Measurements from ENCODE around the gene ZCCHC14. TPM values are rescaled to one million over a fixed set of nuclear protein-coding genes. Genes with fewer than 3 reads are reported as not detected.

ZCCHC14 gene
- total and polyA plus RNA-seq, 2 experiments from 2014 or later, result 4.3 to 14.5 TPM

DNA sequence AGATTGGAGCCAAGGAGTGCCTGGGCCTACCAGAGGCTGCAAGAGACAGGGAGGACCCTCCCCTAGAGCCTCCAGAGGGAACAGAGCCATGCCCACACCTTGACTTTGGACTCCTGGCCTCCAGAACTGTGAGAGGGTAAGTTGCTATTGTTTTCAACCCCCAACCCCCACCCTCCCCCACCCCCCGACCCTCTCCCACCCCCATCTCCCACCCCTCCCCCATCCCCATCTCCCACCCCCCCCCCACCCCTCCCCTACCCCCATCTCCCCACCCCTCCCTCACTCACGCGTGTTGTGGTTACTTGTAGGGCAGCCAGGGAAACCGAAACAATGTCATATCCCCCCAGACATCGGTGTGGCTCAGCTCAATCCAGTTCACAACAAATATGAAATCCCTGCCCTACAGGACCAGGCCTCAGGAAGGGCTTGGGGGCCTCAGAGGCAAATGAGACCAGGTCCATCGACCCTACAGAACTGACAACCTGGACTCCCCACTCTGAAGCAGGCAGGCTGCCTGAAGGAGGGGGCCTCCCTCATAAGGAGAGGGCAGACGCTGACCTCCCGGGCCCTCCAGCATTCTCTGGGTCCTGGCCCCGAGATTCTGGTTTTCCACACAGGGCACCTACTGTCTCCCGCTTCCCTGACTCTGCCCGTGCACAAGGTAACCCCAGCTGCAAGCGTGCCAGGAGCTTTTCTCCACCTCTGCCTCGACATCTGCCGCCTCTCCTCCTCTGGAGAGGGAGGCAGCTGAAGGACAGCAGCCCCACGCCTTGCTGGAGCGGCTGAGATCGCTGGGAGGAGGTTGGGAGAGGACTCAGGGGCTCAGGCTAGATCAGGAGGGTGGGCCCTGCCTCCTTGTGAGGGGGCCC lies 3.0 kb upstream of the ZCCHC14 start:
- TF ChIP-seq EZH2 (IDR thresholded peaks at IDR 0.05; ENCODE audit: borderline replicate concordance) (no peak), EZH2phosphoT487 (IDR thresholded peaks at IDR 0.05; ENCODE audit: low read depth, severe bottlenecking, unreplicated experiment) (no peak)
- TF ChIP-seq, protein P1, sequence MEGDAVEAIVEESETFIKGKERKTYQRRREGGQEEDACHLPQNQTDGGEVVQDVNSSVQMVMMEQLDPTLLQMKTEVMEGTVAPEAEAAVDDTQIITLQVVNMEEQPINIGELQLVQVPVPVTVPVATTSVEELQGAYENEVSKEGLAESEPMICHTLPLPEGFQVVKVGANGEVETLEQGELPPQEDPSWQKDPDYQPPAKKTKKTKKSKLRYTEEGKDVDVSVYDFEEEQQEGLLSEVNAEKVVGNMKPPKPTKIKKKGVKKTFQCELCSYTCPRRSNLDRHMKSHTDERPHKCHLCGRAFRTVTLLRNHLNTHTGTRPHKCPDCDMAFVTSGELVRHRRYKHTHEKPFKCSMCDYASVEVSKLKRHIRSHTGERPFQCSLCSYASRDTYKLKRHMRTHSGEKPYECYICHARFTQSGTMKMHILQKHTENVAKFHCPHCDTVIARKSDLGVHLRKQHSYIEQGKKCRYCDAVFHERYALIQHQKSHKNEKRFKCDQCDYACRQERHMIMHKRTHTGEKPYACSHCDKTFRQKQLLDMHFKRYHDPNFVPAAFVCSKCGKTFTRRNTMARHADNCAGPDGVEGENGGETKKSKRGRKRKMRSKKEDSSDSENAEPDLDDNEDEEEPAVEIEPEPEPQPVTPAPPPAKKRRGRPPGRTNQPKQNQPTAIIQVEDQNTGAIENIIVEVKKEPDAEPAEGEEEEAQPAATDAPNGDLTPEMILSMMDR (IDR thresholded peaks at IDR 0.05; ENCODE audit: poor library complexity), result no peak
- Histone ChIP-seq H3K36me3 (replicated peaks; ENCODE audit: insufficient read depth, low read depth) (no peaks in the 10 kb centered on the region), H4K20me1 (ENCODE audit: insufficient read depth, poor library complexity, severe bottlenecking) (peaks cover 11% of the 10 kb centered on the region), H3K9me2 (replicated peaks; ENCODE audit: insufficient read depth) (no peaks in the 10 kb centered on the region), H3K79me2 (peaks cover 12% of the 10 kb centered on the region), H3K27ac (no peak overlapping the region), H3K4me2 (no peak overlapping the region), H3K4me3 (no peak overlapping the region), H2AFZ (no peak overlapping the region), H3K9me3 (ENCODE audit: low read depth) (no peaks in the 10 kb centered on the region), H3K4me1 (ENCODE audit: insufficient read depth) (peaks cover 21% of the 10 kb centered on the region), H3K27me3 (no peaks in the 10 kb centered on the region)
- DNase-seq (ENCODE audit: low spot score), result no peak
- WGBS (ENCODE audit: low lambda C conversion rate, missing lambda C conversion rate), result 71% methylated on average over 17 of the region's 17 CpGs

DNA sequence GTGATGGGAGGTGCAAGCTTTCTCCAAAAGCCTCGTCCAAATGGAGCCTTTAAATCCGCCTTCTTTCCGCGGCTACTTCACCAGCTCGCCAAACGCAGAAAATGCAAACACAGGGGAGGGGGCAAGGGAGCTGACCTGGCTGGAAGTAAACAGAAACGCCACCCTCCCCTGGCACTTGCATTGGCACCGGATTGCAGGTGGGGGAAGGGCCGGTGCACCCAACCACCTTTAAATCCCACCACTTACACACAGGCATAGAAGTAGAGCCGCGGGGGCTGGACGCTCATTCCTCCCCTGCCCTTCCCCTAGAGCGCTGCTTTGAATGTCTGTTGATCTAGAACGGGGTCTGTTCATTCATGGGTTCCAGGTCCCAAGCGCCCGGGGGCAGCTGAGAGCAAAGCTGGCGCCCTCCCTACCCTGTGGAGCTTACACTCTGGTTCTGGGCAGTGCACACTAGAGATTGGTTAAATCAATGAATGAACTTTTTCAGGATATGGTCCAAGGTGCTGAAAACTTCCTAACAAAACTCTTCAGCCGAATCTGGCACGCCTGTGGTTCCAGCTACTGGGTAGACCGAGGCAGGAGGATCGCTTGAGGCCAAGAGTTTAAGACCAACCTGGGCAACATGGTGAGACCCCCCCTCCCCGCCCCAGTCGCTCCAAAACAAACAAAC lies 920 bp upstream of the ZCCHC14 start:
- no peak for DNase-seq (ENCODE audit: low spot score)
- 52% methylated on average over 23 of the region's 23 CpGs for WGBS (ENCODE audit: low lambda C conversion rate, missing lambda C conversion rate)
- Histone ChIP-seq H3K9me3 (ENCODE audit: low read depth) (no peaks in the 10 kb centered on the region), H3K27me3 (no peaks in the 10 kb centered on the region), H3K4me3 (no peak overlapping the region), H3K9me2 (replicated peaks; ENCODE audit: insufficient read depth) (no peaks in the 10 kb centered on the region), H3K4me1 (ENCODE audit: insufficient read depth) (peaks cover 30% of the 10 kb centered on the region), H2AFZ (peak overlapping the region; percentile 54), H3K4me2 (peak overlapping the region; percentile 76), H4K20me1 (ENCODE audit: insufficient read depth, poor library complexity, severe bottlenecking) (peaks cover 32% of the 10 kb centered on the region), H3K36me3 (replicated peaks; ENCODE audit: insufficient read depth, low read depth) (no peaks in the 10 kb centered on the region), H3K27ac (no peak overlapping the region), H3K79me2 (peaks cover 30% of the 10 kb centered on the region)
- TF ChIP-seq, protein P1 (IDR thresholded peaks at IDR 0.05; ENCODE audit: poor library complexity), result no peak
- no peak for TF ChIP-seq EZH2phosphoT487 (IDR thresholded peaks at IDR 0.05; ENCODE audit: low read depth, severe bottlenecking, unreplicated experiment)
- no peak for TF ChIP-seq EZH2 (IDR thresholded peaks at IDR 0.05; ENCODE audit: borderline replicate concordance)

DNA sequence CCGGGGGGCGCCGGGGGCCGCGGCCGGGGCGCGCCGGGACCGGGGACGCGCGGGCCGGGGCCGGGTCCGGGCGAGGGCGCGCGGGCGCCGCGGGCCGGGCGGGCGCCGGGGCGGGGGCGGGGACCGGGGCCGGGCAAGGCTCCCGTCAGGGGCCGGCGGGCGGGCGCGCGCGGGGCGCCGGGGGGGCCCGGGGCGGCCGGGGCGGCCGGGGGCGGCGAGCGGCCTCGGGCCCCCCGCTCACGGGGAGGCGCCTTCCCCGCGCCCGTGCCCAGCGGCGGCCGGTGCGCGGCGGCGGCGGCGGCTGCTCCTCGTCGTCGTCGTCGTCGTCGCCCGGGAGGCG lies 563 bp downstream of the ZCCHC14 start:
- DNase-seq (ENCODE audit: low spot score), result no peak
- Histone ChIP-seq H3K4me2 (no peak overlapping the region), H3K9me2 (replicated peaks; ENCODE audit: insufficient read depth) (no peaks in the 10 kb centered on the region), H3K4me3 (no peak overlapping the region), H3K27ac (no peak overlapping the region), H3K27me3 (no peaks in the 10 kb centered on the region), H3K36me3 (replicated peaks; ENCODE audit: insufficient read depth, low read depth) (no peaks in the 10 kb centered on the region), H3K9me3 (ENCODE audit: low read depth) (no peaks in the 10 kb centered on the region), H2AFZ (no peak overlapping the region), H3K4me1 (ENCODE audit: insufficient read depth) (peaks cover 34% of the 10 kb centered on the region), H4K20me1 (ENCODE audit: insufficient read depth, poor library complexity, severe bottlenecking) (peaks cover 47% of the 10 kb centered on the region), H3K79me2 (peaks cover 45% of the 10 kb centered on the region)
- WGBS (ENCODE audit: low lambda C conversion rate, missing lambda C conversion rate), result no CpG with 5 or more reads among the region's 74 CpGs
- no peak for TF ChIP-seq EZH2phosphoT487 (IDR thresholded peaks at IDR 0.05; ENCODE audit: low read depth, severe bottlenecking, unreplicated experiment)

Measured in hepatocyte (in vitro differentiated cells).